HG02852 (cell line): ENCODE measurements around the gene ZNF554.
A peak's percentile ranks its signal among the peaks of the same experiment; 100 is the strongest.

Experiments
- ATAC-seq: cut with Tn5 transposase; IDR thresholded peaks from one replicate; pipeline ENCODE4 v1.9.1; 2021; ENCODE audit warnings: mild to moderate bottlenecking, moderate library complexity; ENCODE audit not compliant: unreplicated experiment

ZNF554 gene

DNA sequence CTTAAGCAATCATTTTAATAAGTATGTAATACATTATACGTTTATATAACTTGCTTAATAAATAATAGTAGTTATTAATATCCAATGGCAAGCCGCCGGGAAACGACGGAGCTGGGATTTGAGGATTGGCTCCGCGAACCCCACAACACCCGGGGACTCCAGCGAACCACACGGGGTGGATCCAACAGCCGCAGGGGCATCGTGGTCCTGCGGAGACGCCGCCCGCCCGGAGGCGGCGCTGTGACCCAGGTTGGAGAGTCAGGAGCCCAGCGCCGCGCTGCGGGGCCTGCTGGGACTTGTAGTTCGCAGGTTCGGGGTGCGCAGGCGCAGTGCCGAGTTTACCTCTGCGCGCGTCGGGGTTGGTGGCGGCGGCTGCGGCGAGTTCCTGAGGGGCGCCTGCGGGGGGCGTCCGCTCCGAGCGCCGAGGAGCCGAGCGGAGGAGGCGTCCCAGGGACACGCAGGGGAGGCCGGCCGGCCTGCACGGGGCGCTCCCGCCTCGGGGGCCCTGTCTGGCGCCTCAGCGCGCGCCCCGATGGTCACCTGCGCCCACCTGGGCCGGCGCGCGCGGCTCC, at the start of gene ZNF554:
TSS of gene ZNF554 (plus strand) at position 329 of the 572 bp plus-strand sequence. CDS start at position 533, 204 bp downstream.
- ATAC-seq = peak; percentile 86

DNA sequence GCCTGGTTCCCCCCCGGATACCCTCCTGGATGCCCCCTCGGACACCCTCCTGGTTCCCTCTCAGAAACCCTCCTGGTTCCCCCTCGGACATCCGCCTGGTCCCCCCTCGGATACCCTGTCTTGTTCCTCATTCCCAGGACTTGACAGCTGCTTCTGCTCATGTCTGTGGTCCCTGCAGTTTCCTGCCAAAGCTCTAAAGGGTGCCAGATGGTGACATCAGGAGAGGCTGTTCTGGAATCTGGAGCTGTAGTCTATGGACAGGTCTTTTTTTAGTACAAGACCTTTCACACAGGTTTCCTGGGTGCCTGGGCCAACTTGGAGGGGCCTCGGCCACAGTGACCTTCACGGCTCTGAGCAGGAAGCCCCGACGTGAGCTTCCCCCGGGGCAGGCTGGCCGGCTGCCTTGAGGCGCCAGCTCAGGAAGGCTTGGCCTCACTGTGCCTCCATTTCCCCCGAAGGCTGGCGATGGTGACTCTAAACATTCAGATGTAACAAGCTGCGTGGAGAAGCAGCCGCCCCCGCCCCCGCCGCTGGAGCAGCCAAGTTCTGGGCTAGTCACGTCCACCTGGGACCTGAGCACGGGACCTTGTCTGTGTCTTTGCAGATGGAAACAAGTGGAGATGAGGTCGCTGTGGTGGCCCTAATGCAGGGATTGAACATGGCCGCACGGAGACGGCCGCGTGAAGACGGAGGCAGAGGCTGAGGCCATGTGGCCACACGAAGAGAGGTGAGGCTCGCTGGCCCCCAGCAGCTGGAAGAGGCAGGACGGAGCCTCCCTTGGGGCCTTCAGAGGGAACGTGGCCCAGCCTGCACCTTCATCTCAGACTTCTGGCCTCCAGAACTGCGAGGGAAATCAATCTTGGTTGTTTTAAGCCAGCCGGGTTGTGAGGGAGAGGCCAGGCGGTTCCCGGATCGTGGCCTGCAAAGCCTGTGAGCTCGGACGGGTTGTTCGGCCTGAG, 49.3 kb upstream of the ZNF554 start:
- no peak for ATAC-seq

GRCh38 chr19:2771786-2772674, 47.6 kb upstream of the ZNF554 start:
- ATAC-seq = no peak

DNA sequence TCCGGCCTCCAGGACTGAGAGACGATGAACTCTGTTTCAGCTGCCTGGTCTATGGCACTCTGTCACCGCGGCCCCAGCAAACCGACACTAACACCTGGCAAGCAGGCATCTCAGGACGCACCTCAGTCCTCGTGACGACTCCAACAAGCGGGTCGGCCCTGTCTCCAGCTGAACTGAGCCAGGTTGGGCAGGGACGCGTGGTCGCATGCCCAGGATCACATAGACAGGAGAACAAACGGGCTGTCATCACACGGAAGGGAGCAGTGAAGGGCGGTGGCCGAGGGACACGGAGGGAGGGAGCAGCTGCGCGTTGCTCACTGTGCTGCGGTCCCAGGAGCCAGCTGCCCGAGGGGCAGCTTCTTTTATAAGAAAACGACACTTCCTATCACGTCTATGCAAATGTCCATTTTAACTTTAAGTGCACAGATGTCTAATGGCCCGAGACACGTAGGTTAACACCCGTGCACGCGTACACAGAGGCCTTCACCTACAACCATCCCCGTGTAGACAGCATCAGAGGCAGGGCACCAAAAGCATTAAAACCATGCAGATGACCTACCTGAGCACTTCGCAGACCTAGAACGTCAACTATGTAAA, 45.5 kb upstream of the ZNF554 start:
- no peak for ATAC-seq

DNA sequence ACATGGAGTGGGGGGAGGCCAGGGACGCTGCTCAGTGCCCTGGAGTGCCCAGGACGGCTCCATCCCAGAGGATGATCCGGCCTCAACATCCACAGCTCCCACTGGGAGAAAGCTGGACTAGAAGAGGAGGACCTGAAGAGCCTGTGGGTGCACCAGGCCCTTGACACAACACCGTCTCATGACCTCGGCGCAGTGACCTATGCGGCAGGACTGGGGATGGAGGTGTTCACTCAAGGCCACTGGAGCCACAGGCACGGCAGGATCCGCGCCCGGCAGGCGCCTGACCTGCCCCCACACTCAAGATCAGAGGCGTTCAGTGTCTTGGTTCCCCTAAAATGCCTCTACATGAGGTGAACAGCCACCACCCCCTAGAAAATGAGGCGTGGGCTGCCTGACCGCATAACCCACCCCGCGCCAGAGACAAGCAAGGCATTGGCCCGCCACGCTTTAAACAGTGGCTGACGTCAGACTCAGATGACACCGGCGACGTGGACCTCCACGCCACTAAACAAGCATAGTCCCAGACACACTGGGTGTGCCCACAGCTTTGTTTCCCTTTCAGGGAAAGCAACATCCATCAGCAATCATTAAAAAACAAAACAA, 44.6 kb upstream of the ZNF554 start:
- no peak for ATAC-seq

DNA sequence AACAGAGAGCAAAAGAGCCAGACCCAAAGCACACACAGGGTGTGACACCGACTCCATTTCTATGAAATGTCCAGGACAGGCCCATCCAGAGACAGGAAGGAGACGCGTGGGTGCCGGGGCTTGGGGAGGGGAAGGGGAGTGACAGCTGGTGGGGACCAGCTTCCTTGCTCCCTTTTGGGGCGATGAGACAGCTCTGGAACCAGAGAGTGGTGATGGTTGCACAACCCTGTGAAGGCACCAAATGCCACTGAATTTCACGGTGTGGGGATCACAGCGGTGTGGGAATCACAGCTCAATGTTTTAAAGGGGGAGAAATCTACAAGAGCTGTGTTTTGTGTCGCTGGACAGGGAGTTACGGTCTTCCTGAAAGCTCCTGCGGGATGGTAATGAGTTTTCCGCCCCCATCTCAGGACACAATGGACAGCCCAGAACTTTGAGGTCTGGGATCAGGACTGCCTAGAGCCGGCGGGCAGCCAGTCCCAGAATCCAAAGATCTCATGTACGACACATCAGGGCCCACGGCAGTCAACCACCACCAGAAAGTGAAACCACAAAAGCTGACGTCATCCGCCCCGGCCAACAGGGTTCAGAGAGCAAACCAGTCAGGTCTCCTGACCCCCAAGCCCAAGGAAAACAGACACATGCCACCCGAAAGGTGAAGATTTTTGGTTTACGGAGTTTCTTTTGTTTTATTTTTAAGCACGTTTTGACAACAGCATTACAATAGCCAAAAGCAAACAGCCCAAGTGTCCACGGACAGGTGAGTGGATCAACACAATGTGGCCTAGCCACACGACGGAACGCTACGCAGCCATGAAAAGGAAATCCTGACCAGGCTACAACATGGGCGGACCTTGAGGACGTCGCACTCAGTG, 43.9 kb upstream of the ZNF554 start:
- ATAC-seq = no peak

DNA sequence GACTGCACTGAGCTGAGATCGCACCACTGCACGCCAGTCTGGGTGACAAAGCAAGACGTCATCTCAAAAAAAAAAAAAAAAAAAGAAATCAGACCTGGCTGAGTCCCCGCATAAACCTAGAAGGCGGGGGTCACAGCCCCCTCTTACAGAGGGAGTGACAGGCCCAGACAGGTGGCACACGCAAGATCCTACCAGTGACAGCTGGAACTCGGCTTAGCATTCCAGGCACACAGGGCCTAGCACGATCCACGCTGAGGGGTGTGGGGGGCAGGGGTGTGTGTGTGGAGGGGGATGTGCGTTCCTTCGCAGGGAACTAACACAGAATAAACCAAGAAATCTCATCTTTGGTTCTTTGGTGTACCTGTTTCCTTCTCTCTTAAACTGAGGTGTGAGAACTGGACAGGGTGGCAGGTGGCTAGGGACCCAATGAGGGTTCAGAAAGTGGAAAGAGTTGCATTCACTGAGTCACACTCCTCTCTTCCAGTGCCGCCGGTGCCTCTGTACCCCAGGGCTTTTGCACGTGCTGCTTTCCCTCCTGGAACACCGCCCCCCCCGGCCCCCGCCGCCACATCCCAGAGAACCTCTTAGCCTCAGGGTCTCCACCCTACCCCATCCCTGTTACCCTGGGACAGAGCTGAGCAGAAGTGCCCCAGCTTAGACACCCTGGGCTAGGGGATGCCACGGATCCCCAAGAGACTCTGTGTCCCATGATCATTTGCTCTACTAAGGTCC, 41.5 kb upstream of the ZNF554 start:
- ATAC-seq = no peak

DNA sequence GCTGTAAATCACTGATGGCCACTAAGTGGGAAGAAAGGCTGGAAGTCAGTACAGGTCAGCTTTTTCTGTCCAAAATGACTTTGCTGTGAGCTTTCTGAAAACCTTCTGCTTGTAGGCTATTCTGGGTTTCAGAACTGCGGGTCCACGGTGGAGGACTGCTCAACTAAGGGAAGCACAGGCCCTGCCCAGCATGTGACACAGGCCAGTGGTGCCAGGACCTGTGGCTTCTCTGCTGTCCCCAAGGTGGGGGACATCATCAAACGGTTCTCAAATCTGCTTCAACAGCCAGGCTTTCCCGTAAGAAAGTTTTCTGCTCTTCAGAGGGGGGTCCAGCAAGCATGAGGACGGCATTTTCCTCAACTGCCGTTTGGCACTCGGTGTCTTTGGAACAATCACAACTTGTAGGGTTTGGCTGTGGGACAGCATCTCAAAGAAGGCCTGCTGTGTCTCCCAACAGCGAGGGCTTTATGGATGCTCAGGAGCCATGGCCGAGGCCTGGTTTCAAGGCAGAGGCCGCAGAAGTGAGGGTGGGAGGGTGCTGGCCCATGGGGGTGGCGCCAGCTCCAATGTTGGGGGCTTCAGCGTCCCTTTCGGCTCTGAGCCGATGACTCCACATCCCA, 40.4 kb upstream of the ZNF554 start:
- no peak for ATAC-seq

DNA sequence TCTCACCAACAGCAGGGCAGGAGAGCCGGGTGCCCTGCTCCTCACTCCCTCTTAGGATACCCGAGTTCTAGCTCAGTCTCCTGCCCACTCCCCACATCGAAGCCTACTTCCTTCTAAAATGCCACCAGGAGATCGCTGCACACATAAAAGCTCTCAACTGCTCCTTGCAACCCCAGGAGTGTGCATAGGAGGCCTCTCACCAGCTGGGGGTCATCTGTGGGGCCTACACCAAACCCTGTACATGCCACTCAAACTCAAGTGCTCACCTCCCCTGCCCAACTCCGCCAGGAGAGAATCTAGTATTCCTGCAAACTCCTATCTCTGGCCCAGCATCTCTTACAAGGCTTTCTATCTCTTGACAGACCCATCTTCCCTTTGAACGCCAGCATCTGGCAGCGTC, 39.4 kb upstream of the ZNF554 start:
- no peak for ATAC-seq

DNA sequence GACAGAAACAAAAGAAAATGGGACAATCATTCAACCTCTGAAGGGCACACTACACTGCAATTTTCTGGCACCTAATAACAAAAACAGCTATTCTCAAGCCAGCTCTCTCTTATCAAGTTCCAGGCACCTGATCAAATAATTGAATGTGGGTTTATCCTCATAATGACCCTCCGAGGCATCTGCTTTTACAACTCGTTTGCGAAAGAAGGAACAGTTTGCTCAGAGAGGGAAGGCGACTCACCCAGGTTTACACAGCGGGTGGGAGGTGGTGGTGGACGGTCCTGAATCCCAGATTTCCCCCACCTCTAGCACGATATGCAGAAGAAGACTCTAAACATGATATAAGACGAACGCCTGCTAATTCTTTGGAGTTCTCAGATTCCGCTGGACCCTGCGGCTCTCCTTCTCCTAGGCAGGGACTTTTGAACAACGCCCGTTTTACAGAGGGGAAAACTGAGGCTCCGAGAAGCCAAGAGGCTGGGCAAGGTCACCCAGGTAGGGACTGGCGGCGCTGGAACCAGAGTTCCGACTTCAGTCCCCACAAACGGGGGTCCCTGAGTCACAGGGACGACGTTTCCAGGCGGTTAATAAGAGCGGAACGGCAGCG, 37.2 kb upstream of the ZNF554 start:
- ATAC-seq = no peak

DNA sequence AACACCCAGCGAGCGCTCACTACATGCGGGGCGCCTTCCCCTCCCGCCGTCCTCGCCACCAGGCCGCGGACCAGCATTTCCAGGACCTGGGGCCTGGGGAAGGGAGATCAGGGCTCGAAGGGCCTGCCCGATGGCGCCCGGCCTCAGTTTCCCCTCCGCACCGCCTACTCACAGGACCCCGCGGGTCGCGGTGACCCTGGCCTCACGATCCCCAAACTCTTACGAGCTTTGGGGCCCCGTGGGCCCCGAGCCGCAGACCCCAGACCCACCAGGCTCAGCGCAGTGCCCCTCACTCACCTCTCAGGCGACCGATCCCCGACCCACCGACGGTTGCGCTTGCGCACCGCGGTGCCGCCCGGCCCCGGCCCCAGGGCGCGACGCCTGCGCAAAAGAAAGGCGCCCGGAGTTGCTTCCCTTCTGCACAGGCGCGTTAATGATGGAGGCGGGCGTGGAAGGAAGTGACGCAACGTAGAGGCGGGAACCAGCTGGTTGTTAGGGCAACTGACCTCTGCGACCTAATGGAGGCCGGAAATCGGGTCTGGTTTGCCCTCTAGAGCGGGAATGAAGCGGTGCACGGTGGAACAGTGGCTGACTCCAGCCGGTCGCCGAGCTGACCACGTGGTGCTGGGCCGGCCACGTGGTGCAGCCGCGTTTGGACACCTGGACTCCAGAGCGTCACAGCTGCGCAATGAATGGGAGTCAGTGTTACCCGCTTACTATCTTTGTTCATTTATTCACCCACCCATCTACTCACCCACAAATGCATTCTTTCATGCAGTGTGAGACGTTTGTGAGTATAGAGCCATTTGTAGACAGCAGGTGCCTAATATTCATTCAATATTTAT, 36.5 kb upstream of the ZNF554 start, which contains the start of gene SGTA:
TSS of gene SGTA (minus strand) at position 338 of the 845 bp plus-strand sequence. CDS start 14,205 bp downstream, outside the sequence.
- peak; percentile 77 for ATAC-seq

DNA sequence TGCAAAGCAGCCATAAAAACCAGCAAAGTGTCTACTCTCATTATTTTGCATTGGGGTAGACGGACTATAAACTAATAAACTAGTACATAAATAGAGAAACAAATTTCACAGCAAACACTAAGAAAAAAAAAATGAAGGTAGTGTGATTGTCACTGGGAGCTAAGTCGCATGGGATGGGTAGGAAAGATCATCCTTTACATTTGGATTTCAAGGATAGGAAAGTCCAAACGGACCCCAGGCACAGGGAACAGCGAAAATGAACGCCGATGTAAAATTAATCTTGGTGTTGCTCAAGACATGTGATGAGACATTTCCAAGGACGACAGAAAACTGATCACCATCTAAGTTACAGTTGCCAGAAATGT, 35.9 kb upstream of the ZNF554 start:
- ATAC-seq = no peak

DNA sequence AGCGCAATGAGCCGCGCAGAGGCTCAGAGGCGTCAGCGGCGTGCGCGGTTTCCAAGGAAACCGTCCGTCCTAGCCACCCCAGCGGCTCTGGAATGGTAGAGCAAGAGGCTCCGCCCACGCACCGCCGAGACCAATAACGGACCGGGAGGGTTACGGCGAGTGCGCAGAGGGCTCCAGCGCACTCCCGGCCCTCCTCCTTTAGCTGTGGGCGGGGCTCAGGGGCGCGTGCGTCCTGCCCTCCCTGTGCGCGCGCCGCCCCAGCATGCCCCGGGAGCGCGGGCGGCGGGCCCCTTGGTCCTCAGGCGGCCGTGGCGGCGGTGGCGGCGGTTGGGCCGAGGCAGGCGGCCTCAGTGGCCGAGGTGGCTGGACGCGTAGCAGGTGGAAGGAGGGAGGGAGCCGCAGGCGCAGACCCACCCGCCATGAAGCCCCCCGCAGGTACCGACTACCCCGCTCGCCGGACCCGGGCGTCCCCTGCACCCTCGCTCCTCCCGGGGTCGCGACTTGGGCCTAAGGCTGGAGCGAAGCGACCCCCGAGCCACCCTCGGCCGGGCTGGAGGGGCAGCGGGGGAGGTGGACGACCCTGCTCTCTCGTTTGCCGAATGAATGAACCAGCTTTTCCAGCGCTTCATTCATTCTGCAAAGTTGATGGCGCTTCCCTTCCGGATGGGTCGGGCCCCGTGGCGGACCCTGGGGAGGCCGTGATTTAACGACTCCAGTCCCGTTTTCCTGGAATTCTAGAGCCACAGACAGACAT, 34.2 kb upstream of the ZNF554 start, which contains the start of gene THOP1:
TSS of gene THOP1 (plus strand) at position 260 of the 754 bp plus-strand sequence. CDS start at position 420, 160 bp downstream.
- ATAC-seq = peak; percentile 55

- no peak for ATAC-seq
Measured at GRCh38 chr19:2787115-2787514, 32.6 kb upstream of the ZNF554 start.

DNA sequence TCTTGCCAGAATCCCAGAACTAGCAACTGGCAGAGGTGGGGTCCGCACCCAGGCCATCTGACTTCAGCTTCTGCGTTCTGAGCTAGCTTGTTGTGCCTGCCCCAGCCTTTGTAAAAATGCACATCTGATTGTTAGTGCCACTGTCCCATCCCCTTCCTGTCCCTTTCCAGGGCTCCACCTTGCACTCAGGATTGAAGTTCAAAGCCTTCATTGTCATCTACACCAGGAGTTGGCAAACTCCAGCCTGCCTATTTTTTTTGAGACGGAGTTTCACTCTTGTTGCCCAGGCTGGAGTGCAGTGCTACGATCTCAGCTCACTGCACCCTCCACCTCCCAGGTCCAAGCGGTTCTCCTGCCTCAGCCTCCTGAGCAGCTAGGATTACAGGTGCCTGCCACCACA, 31.4 kb upstream of the ZNF554 start:
- no peak for ATAC-seq

DNA sequence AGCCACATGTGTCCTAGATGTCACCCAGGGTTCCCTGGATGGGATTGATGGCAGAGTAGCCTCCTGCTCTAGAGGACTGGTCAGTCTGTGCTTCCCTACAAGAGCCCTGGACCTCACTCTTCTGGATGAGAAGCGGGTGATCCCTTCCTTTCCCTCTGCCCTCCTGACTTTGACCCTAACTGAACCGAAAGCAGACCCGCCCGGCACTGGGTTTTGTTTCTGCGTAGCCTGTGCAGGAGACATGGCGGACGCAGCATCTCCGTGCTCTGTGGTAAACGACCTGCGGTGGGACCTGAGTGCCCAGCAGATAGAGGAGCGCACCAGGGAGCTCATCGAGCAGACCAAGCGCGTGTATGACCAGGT, 29.5 kb upstream of the ZNF554 start:
- no peak for ATAC-seq
